Fibroblast of skin of abdomen (primary cell): ENCODE measurements around the gene SHOX. TPM values are rescaled to one million over a fixed set of nuclear protein-coding genes. Genes with fewer than 3 reads are reported as not detected.
"Not testable (repeated sequence)": the region's sequence is repeated elsewhere in the genome, so short reads cannot be mapped to it uniquely, and the experiment has no call there.

Experiments
- DNase-seq: peaks from one replicate; pipeline ENCODE4 v3.0.0-alpha.2; 2013
- polyA plus RNA-seq, 2 experiments: library from polyadenylated mRNA; unstranded; fragments of 120-200 nt; gene quantifications; one replicate each; pipeline ENCODE4 v1.2.1, GENCODE V29; 2013; ENCODE audit not compliant: insufficient read length in 2 of 2

The SHOX gene
- polyA plus RNA-seq (2013, experiment 1 of 2; ENCODE audit: insufficient read length) = 0.06 TPM
- 0.22 TPM for polyA plus RNA-seq (2013, experiment 2 of 2; ENCODE audit: insufficient read length)

DNA sequence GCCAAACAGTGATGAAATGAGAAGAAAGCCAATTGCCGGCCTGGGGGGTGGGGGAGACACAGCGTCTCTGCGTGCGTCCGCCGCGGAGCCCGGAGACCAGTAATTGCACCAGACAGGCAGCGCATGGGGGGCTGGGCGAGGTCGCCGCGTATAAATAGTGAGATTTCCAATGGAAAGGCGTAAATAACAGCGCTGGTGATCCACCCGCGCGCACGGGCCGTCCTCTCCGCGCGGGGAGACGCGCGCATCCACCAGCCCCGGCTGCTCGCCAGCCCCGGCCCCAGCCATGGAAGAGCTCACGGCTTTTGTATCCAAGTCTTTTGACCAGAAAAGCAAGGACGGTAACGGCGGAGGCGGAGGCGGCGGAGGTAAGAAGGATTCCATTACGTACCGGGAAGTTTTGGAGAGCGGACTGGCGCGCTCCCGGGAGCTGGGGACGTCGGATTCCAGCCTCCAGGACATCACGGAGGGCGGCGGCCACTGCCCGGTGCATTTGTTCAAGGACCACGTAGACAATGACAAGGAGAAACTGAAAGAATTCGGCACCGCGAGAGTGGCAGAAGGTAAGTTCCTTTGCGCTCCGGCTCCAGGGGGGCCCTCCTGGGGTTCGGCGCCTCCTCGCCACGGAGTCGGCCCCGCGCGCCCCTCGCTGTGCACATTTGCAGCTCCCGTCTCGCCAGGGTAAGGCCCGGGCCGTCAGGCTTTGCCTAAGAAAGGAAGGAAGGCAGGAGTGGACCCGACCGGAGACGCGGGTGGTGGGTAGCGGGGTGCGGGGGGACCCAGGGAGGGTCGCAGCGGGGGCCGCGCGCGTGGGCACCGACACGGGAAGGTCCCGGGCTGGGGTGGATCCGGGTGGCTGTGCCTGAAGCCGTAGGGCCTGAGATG lies at the start of gene SHOX:
TSS of gene SHOX (plus strand) at position 180 of the 885 bp plus-strand sequence. CDS start at position 287, 107 bp downstream.
- no peak for DNase-seq

GRCh38 chrX:581066-581465 lies 49.5 kb upstream of the SHOX start:
- DNase-seq = no peak

DNA sequence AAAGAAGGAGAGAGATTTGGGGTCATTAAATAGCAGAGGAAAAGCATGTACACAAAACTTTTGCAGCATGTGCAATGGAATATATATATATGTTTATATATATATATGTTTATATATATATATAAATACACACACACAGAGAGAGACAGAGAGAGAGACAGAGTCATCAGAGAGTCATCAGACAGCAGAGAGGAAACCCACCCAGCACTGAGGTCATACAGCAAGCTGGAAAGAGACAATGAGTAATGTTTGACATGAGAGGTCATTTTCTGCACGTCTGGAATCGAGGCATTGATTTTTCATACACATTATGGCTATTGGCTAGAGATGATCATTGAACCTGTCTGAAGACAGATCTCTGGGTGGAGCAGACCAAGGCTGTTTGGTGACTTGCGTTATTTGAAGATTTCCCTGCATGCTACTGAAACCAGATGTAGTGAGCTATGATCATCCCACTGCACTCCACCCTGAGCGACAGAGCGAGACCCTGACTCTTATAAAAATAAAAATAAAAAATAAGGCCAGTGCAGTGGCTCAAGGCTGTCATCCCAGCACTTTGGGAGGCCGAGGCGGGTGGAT lies 48.8 kb upstream of the SHOX start:
- DNase-seq = no peak

- no peak for DNase-seq
Measured at GRCh38 chrX:584572-584971, 46.0 kb upstream of the SHOX start.

DNA sequence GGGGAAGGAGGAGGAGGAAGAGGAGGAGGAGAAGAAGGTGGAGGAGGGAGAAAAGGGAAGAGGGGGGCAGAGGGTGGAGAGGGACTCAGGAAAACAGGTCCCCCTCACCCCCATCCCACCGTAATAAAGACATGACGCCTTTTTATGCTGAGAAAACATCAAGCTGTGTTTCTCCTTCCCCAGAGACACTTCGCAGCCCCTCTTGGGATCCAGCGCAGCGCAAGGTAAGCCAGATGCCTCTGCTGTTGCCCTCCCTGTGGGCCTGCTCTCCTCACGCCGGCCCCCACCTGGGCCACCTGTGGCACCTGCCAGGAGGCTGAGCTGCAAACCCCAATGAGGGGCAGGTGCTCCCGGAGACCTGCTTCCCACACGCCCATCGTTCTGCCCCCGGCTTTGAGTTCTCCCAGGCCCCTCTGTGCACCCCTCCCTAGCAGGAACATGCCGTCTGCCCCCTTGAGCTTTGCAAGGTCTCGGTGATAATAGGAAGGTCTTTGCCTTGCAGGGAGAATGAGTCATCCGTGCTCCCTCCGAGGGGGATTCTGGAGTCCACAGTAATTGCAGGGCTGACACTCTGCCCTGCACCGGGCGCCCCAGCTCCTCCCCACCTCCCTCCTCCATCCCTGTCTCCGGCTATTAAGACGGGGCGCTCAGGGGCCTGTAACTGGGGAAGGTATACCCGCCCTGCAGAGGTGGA lies 45.3 kb upstream of the SHOX start:
- DNase-seq = no peak

DNA sequence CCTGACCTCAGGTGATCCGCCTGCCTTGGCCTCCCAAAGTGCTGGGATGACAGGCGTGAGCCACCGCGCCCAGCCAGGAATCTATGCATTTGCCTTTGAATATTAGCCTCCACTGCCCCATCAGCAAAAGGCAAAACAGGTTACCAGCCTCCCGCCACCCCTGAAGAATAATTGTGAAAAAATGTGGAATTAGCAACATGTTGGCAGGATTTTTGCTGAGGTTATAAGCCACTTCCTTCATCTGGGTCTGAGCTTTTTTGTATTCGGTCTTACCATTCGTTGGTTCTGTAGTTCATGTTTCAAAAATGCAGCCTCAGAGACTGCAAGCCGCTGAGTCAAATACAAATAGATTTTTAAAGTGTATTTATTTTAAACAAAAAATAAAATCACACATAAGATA lies 44.2 kb upstream of the SHOX start:
- DNase-seq = no peak

- not testable (repeated sequence) for DNase-seq
Measured at GRCh38 chrX:589261-589660, 41.3 kb upstream of the SHOX start.

DNA sequence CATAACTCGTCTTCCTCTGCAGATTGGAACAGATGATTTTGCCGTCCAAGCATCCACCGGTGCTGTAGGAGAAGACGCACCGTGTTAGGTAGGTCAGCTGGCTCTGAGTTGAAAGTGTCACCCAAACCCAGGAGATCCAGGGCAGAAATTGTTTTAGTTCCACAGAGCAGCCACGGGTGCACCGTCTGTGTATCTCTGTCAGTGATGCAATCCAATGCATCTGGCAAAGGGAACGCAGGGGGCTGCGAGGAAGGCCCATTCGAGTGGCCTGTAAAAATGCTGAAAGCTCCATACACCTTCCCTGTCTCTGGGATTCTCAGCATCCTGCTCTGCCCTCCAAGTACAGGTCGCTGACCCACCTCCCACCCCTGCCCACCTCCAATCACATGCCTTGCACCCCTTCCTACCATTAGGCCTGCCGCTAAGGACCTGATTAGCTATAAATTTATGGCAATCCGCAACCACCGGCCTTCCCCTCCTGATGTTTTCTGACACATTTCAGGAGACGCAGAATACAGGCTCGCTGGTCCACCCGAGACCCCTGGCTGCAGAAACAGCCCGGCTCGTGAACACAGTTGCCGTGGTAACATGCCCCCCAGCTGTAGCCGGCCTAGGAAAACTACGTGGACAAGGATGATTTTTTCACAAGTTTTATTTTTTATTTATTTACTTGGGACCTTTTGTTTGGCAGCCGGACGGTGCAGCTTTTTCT lies 39.7 kb upstream of the SHOX start:
- no peak for DNase-seq

DNA sequence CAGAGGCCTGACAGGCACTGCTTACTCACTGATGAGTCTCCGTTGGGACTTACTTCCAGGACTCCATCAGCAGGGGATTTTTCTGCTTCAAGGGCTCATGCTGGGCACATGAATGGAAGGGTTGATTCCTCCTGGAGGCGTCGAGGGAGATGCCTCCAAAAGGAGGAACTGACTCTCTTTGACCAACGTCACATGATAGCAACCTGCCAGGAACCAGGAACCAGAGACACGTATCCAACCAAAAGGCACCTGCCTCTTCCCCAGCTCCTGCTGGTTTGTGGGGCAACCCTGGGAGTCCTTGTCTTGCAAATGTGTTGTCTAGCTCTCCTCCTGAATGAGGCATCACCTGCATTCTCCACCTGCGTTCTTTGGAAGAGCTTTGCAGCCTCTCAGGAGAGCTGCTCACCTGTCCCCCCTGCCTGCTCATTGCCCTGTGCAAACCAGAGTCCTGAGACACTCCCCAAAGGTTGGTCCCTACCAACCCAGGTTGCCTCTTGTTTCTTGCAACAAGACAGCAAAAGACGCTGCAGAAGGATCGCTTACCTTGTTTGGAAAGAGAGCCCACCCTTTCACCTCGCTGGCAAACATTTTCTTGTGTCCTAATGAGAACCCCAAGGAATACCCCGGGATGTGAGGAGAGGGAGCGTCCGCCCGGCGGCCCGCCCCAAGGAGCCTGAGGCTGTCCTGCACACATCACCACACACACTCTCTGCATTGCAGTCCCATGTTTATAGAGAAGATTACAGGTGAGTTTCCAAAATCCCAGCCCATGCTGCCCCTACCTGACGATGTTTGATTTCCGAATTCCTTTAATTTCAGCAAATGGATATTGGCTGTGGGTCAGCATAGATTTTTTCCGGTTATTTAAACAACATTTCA lies 30.5 kb upstream of the SHOX start:
- DNase-seq = no peak

- not testable (repeated sequence) for DNase-seq
Measured at GRCh38 chrX:603029-603428, 27.6 kb upstream of the SHOX start.

DNA sequence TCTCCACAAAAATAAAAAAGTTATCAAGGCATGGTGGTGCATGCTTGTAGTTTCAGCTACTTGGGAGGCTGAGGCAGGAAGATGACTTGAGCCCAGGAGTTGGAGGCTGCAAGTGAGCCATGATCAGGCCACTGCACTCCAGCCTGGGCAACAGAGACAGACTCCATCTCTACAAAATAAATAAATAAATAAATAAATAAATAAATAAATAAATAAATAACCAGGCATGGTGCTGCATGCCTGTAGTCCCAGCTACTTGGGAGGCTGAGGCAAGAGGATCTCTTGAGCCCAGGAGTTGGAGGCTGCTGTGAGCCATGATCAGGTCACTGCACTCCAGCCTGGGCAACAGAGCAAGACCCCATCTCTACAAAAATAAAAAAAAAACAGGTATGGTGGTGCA lies 26.0 kb upstream of the SHOX start:
- DNase-seq = not testable (repeated sequence)

GRCh38 chrX:608088-608487 lies 22.5 kb upstream of the SHOX start:
- DNase-seq = not testable (repeated sequence)

DNA sequence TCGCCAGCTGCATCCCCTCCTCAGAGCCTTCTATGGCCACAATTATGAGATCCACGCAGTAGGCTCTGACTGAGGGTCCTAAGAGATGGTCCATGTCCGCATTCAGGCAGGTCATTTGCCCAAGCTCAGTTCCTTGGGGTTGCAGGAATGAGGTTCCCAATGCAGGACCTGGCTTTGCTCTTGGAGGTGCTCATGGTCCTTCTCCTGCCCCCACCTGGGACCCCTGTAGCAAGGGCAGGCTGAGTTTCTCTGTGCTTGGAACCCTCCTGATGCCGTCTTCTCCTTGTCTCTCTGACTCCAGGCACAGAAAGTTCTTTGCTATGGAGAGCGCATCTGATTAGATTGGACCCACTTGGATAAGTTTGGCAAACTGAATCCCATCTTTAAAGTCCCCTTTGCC lies 16.5 kb upstream of the SHOX start:
- DNase-seq = no peak

DNA sequence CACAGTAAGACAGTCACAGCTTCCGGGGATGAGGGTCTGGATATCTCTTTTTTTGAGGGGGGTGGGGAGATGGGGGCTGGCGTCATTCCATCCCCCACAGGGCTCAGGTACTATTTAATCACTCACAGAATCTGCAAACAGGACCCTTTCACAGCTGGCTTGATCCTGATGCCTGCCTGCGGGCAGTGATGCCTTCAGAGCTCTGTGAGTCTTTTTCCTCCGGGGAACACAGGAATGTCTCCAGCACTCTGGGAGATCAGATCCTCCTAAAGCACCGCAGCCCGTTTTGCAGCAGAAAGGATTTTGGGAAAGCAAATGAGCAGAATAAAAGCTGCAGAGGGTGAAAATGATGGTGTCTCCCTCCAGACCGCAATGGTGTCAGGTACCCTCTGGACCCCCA lies 13.2 kb upstream of the SHOX start:
- DNase-seq = no peak

GRCh38 chrX:617891-618290 lies 12.7 kb upstream of the SHOX start:
- DNase-seq = no peak

- not testable (repeated sequence) for DNase-seq
Measured at GRCh38 chrX:618304-618703, 12.3 kb upstream of the SHOX start.

- no peak for DNase-seq
Measured at GRCh38 chrX:618761-619450, 11.7 kb upstream of the SHOX start.

DNA sequence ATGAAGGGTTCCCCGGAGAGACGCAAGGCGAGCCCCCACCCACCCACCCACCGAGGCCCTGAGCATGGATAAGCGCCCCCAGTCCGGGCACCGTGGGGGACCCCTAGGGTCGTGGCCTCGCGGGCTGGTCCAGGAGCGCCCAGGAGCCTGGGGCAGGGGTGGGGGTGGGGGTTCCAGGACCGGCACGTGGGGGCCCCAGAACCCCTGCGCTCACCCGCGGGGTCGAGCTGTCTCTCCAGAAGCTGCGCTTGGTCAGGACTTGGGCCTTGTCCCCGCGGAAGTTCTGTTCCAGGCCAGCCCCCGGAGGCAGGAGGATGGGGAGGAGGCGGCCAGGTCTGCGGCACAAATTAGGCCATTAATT lies 11.2 kb upstream of the SHOX start:
- no peak for DNase-seq

DNA sequence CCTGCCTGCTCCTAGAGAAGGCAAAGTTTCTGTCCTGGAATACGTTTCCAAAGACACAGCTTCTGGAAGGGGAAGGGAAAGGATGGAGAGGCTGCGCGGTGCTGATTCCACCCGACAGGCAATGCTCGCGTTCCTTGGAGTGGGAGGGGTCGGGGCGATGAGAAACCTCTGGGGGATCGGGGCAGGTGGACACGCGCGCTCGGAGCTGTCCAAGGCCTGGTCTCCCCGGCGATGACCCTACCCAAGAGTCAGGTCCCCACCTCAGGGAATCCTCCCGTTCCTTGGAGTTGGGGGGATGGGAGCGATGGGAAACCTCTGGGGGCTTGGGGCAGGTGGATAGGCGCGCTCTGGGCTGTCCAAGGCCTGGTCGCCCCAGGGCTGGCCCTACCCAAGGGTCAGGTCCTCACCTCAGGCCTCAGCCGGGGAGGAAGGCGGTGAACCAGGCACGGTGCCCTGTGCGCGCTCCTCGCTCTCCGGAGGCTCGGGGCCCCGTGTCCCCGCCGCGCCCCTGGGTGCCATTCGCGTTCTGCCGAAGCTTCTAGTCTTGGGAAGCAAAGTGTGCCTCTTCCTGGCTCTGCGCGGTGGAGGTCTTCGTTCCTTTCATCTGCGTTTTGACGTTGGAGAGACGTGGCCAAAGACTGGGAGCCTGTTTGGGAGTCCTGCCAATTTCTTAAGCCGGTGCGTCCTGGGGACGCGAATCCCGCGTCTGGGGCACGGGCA lies 10.6 kb upstream of the SHOX start:
- no peak for DNase-seq

GRCh38 chrX:621705-622503 lies 8.7 kb upstream of the SHOX start:
- DNase-seq = no peak
